Smooth muscle cell of the pulmonary artery (primary cell): Measurements from ENCODE around the gene GOT2. TPM values are rescaled to one million over a fixed set of nuclear protein-coding genes. Genes with fewer than 3 reads are reported as not detected.

ENCODE experiments used
- total RNA-seq: library from RNA; depleted of rRNA; stranded (reverse); fragments of >200 nt; gene quantifications from 2 replicates; pipeline ENCODE4 v1.2.3, GENCODE V29; 2014

GOT2 gene
- total RNA-seq, result 35.3 and 49.3 TPM in 2 replicates

GRCh38 chr16:58733671-58734458 lies at the start of gene GOT2:
GOT2 (minus strand) TSS chr16:58734316; CDS start chr16:58734228, 88 bp downstream.

GRCh38 chr16:58684354-58685083 lies 49.6 kb downstream of the GOT2 start, which contains the start of gene SLC38A7:
SLC38A7 (minus strand) TSS chr16:58684770; CDS start chr16:58680126, 4,644 bp downstream.

Other genes with a start within 250 kb of the GOT2 start
- 6.2 and 10.2 TPM in 2 replicates for gene NDRG4, start 234.2 kb downstream of the GOT2 start, total RNA-seq
- gene SETD6, start 218.8 kb downstream of the GOT2 start, total RNA-seq, result 10.2 and 17.8 TPM in 2 replicates
- 162 and 177 TPM in 2 replicates for gene CNOT1, start 104.5 kb downstream of the GOT2 start, total RNA-seq
- 31.7 and 43.7 TPM in 2 replicates for gene SLC38A7, start 49.5 kb downstream of the GOT2 start, total RNA-seq